Head of caudate nucleus (tissue), 42 donors: Measurements from ENCODE around the gene LSP1.

Experiments used
- DNase-seq, 42 donors: peaks; one replicate each; pipeline versions ENCODE4 v3.0.0 to v3.0.0-alpha.2; 2020 to 2021; ENCODE audit warnings: mixed read lengths in 7 of 42
- intact Hi-C: fragments of 100-400 bp; cut with DNase I; formaldehyde crosslinking; loops from one replicate; pipeline ENCODE4 v1.15.0; 2022

The LSP1 gene

GRCh38 chr11:1823376-1824220 lies 29.3 kb upstream of the LSP1 start:
- intact Hi-C loops, result no loop called here
- DNase-seq, result no peak

GRCh38 chr11:1824221-1825038 lies 28.5 kb upstream of the LSP1 start:
- no peak for DNase-seq
- intact Hi-C loops, result no loop called here

GRCh38 chr11:1825039-1825740 lies 27.7 kb upstream of the LSP1 start:
- intact Hi-C loops, result no loop called here
- DNase-seq, result peak in 4 of 42 donors; percentile 14 to 32 (median 18)

- DNase-seq, result no peak
- intact Hi-C loops, result no loop called here
Measured at GRCh38 chr11:1825785-1826451, 27.0 kb upstream of the LSP1 start.

GRCh38 chr11:1826552-1827094 lies 26.3 kb upstream of the LSP1 start:
- DNase-seq, result peak in 1 of 42 donors; percentile 15
- intact Hi-C loops, result no loop called here

GRCh38 chr11:1827095-1827813 lies 25.6 kb upstream of the LSP1 start:
- DNase-seq, result peak in 40 of 42 donors; percentile 24 to 84 (median 62)
- intact Hi-C loops, result no loop called here

GRCh38 chr11:1827931-1828330 lies 25.0 kb upstream of the LSP1 start:
- no peak for DNase-seq
- intact Hi-C loops, result no loop called here

- intact Hi-C loops, result no loop called here
- no peak for DNase-seq
Measured at GRCh38 chr11:1828542-1828941, 24.3 kb upstream of the LSP1 start.

GRCh38 chr11:1829039-1829820 lies 23.7 kb upstream of the LSP1 start:
- intact Hi-C loops, result no loop called here
- no peak for DNase-seq

GRCh38 chr11:1830004-1830321 lies 22.9 kb upstream of the LSP1 start:
- no peak for DNase-seq
- intact Hi-C loops, result loop anchor here (5.0 kb wide), 1 partner anchor 178 kb away; no protein-coding TSS in a partner anchor

GRCh38 chr11:1830322-1831223 lies 22.3 kb upstream of the LSP1 start:
- intact Hi-C loops, result loop anchor here (5.0 kb wide), 1 partner anchor 178 kb away; no protein-coding TSS in a partner anchor
- DNase-seq, result peak in 1 of 42 donors; percentile 3

GRCh38 chr11:1831338-1832210 lies 21.3 kb upstream of the LSP1 start:
- no peak for DNase-seq
- intact Hi-C loops, result loop anchor here (5.0 kb wide), 1 partner anchor 179 kb away; no protein-coding TSS in a partner anchor

- peak in 41 of 42 donors; percentile 32 to 89 (median 71) for DNase-seq
- intact Hi-C loops, result loop anchor here (5.0 kb wide), 1 partner anchor 180 kb away; no protein-coding TSS in a partner anchor
Measured at GRCh38 chr11:1832211-1832919, 20.5 kb upstream of the LSP1 start.

GRCh38 chr11:1832920-1833295 lies 20.0 kb upstream of the LSP1 start:
- no peak for DNase-seq
- intact Hi-C loops, result loop anchor here (5.0 kb wide), 1 partner anchor 181 kb away; no protein-coding TSS in a partner anchor
